ENCODE measurements around the gene MRTO4. TPM values are rescaled to one million over a fixed set of nuclear protein-coding genes. Genes with fewer than 3 reads are reported as not detected.

Gene MRTO4
- total and polyA plus RNA-seq, 7 experiments from 2014 or later, result 17.1 to 42.3 (median 22.5) TPM

Other genes with a start within 250 kb of the MRTO4 start
- gene UBR4, start 41.5 kb upstream of the MRTO4 start, total RNA-seq, result 100 to 1,000 TPM; 120 to 174 (median 159) TPM
- gene UBR4, start 41.5 kb upstream of the MRTO4 start, polyA plus RNA-seq, result 10 to 100 TPM; 18.9 to 27.3 TPM
- gene EMC1, start 281 bp upstream of the MRTO4 start, total RNA-seq, result 10 to 100 TPM; 29.8 to 43.7 (median 37.1) TPM
- 10 to 100 TPM; 18.6 to 25.6 TPM for gene EMC1, start 281 bp upstream of the MRTO4 start, polyA plus RNA-seq
- 1 to 10 TPM; 1.0 to 2.8 (median 1.2) TPM for gene AKR7A3, start 37.0 kb downstream of the MRTO4 start, total RNA-seq
- not detected for gene AKR7A3, start 37.0 kb downstream of the MRTO4 start, polyA plus RNA-seq
- gene AKR7A2, start 60.3 kb downstream of the MRTO4 start, total RNA-seq, result 10 to 100 TPM; 15.7 to 33.9 (median 25.2) TPM
- gene AKR7A2, start 60.3 kb downstream of the MRTO4 start, polyA plus RNA-seq, result 100 to 1,000 TPM; 108 to 115 TPM
- gene SLC66A1, start 60.5 kb downstream of the MRTO4 start, total RNA-seq, result 1 to 10 TPM; 3.8 to 8.4 (median 7.2) TPM
- 1 to 10 TPM; 1.3 to 5.4 TPM for gene SLC66A1, start 60.5 kb downstream of the MRTO4 start, polyA plus RNA-seq
- 100 to 1,000 TPM; 216 to 519 (median 264) TPM for gene CAPZB, start 233.7 kb downstream of the MRTO4 start, total RNA-seq
- 100 to 1,000 TPM; 522 to 559 TPM for gene CAPZB, start 233.7 kb downstream of the MRTO4 start, polyA plus RNA-seq